Measurements from ENCODE around the gene TBC1D12.

- TF ChIP-seq CTCF (IDR thresholded peaks at IDR 0.05) (no peak), POLR2A (IDR thresholded peaks at IDR 0.05) (no peak), POLR2AphosphoS5 (IDR thresholded peaks at IDR 0.05) (no peak)
Measured at GRCh38 chr10:94490789-94491039, 88.4 kb downstream of the TBC1D12 start.
